ENCODE measurements around the gene ANO6.

- TF ChIP-seq CTCF (IDR thresholded peaks at IDR 0.05) (no peak), ATF3 (CRISPR knock-in tag; conservative IDR thresholded peaks at IDR 0.05) (no peak), MAX (CRISPR knock-in tag; IDR thresholded peaks at IDR 0.05) (no peak), MLX (CRISPR knock-in tag; IDR thresholded peaks at IDR 0.05) (no peak)
These were observed 1.8 kb upstream of the ANO6 start for GRCh38 chr12:45214071-45214470.

All from WTC11 (cell line).